GM18520 (cell line): Measurements from ENCODE around the gene EIF4H.
"Not testable (repeated sequence)": the region's sequence is repeated elsewhere in the genome, so short reads cannot be mapped to it uniquely, and the experiment has no call there.

Experiments used
- ATAC-seq: cut with Tn5 transposase; IDR thresholded peaks from one replicate; pipeline ENCODE4 v1.9.1; 2021; ENCODE audit not compliant: unreplicated experiment

Gene EIF4H

GRCh38 chr7:74174606-74175082 is 488 bp downstream of the EIF4H start:
- ATAC-seq = peak; percentile 7

- ATAC-seq = no peak
These were observed 1.2 kb downstream of the EIF4H start for GRCh38 chr7:74175340-74175739.

- ATAC-seq = no peak
These were observed 2.4 kb downstream of the EIF4H start for GRCh38 chr7:74176555-74176954.

DNA sequence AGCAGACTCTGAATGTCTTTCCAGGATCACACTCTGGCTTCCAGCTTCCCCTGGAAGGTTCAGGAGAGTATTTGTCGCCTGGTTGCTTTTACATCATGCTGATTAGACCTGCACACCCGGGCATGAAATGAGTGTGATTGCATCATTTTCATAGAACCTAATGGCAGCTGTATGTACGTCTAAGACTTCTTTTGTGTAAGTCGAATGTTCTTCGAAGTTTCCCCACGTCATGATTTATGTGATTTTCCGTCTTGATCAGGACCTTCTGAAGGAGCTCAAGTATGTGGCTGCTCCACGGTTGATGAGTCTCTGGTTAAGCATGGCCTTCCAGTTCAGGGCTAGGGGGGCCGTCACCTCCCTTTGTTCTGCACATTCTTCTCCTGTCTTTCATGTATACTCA is 4.5 kb downstream of the EIF4H start:
- ATAC-seq = no peak

GRCh38 chr7:74179935-74180604 is 5.9 kb downstream of the EIF4H start:
- no peak for ATAC-seq

DNA sequence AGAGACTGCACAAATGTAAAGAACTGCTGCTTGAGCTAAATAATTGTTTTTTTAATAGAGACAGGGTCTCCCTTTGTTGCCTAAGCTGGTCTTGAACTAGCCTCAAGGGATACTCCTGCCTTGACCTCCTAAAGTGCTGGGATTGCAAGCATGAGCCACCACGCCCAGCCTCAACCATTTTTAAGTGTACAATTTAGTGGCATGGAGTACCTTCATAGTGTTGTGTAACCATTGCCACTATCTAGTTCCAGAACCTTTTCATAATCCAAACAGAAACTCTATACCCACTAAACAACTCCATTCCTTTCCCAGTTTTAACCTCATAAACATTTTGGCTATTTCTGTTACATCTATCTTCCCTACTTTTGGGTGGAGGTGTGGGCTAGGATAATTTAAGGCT is 6.7 kb downstream of the EIF4H start:
- ATAC-seq = no peak

DNA sequence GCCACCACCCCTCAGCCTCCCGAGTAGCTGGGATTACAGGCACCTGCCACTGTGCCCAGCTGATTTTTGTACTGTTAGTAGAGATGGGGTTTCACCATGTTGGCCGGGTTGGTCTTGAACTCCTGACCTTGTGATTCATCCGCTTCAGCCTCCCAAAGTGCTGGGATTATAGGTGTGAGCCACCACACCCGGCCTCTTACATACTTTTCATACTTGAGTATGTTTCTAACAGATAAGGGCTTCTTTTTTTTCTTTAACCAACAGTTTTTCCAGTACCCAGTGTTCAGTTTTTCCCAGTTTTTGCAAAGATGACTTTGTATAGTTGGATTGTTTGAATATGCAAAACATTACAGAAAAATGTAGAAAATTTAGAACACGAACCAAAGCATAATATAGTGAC is 7.7 kb downstream of the EIF4H start:
- ATAC-seq = no peak

- no peak for ATAC-seq
These were observed 8.4 kb downstream of the EIF4H start for GRCh38 chr7:74182453-74183090.

- ATAC-seq = no peak
These were observed 9.0 kb downstream of the EIF4H start for GRCh38 chr7:74183142-74183541.

- ATAC-seq = no peak
These were observed 9.7 kb downstream of the EIF4H start for GRCh38 chr7:74183653-74184450.

DNA sequence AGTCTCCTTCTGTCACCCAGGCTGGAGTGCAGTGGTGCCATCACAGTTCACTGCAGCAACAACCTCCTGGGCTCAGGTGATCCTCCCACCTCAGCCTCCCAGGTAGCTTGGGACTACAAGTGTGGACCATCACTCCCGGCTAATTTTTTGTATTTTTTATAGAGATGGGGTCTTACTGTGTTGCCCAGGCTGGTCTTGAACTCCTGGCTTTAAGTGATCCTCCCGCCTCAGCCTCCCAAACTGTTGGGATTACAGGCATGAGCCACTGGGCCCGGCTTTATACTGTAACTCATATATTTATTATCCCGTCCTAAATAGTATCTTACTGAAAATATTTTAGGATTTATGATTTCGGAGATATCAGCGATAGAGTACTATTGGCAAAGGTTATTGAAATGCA is 10.9 kb downstream of the EIF4H start:
- no peak for ATAC-seq

GRCh38 chr7:74185636-74186035 is 11.5 kb downstream of the EIF4H start:
- ATAC-seq = no peak

DNA sequence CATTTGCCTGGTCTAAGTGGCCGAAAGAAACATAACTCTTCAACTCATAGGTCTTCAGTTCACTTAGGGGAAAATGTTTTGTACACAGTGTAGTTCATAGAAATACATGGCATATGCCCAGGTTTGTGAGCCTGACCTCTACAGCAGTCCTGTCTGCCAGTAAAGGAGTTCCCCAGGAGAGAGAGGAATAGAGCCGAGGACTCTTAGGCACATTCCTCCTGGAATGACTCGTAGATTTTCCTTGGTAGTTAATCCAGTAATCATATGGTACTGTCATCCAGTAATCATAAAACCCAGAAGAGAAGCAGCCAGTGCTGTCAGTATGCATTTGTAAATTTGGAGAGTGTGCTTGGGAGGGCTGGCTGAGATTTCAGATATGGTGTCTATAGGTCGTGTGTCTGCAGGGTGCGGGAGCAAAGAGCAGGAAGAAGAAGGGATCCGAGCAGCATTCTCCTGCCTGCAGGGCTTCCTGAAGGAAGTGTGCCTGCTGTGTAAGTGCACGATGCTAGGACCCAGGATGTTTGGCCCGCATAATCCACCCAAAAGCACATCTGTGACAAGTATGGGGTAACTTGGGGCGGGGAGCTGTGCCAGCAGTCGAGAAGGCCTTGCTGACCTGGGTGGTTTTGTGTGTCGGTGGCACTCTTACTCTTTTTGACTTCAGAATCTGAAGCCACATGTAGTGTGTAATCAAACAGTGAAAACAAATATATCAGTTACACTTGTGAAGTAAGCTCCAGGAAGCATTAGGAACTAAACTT is 13.9 kb downstream of the EIF4H start:
- no peak for ATAC-seq

DNA sequence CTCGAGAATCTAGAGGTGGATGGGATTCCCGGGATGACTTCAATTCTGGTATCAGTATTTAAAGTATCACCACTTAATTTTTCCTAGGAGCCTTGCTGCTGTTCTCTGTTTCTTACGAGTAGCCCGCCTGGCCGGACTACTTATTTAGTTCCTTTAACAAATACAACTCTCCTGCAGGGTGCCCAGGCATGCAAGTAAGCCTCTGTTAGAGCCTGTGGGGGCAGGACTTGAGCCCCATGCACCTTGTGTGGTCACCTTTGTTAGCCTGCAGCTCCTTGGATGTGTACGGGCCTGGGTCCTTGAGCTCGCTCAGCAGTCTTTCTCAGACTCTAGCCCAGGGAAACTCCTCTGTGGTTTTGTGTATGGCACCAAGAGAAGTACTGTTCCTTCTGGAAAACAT is 16.1 kb downstream of the EIF4H start:
- ATAC-seq = no peak

DNA sequence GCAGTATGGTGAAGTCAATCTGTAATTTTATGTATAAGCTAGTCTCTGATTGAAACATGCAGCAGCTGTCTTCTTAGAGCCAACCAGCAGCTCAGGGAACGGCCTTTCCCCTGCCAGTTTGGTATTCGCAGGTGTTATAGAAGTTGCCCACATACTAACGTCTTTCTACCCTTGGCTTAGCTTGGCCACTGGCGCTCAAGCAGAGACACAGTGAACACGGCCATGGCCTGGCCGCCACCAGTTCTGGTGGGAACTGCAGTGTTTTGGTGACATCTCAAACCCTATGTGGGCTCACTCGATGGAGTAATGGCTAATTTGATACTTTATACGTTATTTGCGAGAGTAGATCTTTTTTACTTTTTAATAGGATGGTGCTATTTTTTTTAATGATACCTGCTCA is 17.1 kb downstream of the EIF4H start:
- ATAC-seq = no peak

DNA sequence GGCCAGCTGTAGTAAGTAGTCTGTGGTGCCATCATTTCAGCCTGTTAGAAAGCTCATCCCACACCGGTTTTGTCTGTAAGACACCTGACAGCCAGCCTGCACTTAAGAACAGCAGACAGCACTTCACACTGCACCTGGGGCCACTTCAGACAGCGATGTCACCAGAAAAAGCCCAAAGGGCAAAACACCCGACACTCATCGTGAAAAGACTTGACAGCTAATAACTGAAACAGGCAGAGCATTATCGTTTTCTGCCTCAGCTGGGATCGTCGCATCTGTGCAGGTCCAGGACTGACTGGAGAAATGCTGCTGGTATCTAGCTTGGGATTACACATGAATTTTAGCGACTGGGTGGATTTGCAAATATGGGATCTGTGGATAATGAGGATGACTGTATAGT is 18.9 kb downstream of the EIF4H start:
- ATAC-seq = no peak

- ATAC-seq = no peak
These were observed 19.8 kb downstream of the EIF4H start for GRCh38 chr7:74193913-74194312.

GRCh38 chr7:74194686-74195085 is 20.5 kb downstream of the EIF4H start:
- ATAC-seq = no peak

DNA sequence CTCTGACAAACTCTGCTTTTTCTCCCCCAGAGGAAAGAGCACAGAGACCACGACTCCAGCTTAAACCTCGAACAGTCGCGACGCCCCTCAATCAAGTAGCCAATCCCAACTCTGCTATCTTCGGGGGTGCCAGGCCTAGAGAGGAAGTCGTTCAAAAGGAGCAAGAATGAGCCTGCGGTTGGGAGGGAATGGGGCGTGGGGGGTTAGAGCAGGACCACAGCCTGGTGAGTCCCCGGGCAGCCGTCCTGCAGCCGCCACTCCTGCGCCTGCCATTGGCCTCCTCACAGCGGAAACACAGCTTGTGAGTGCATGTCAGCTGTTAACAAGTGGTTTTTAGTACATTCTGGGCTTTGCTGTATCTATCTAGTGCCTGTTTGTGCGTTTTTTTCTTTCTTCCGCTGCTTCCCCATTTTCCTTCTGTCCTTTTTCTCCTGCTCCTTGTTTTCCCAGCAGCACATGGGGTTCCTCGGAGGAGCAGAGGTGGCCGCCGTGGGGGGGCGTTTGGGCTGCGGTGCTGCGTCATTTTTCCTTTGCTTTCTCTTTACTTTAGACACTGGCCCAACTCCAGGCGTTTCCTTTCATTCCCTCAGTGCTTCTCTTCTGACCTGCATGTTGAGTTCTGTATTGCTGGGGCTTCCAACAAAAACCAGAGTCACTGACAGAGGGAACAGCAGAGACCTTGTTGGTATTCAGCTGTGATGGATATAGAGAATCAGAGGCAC is 21.1 kb downstream of the EIF4H start:
- ATAC-seq = not testable (repeated sequence)

DNA sequence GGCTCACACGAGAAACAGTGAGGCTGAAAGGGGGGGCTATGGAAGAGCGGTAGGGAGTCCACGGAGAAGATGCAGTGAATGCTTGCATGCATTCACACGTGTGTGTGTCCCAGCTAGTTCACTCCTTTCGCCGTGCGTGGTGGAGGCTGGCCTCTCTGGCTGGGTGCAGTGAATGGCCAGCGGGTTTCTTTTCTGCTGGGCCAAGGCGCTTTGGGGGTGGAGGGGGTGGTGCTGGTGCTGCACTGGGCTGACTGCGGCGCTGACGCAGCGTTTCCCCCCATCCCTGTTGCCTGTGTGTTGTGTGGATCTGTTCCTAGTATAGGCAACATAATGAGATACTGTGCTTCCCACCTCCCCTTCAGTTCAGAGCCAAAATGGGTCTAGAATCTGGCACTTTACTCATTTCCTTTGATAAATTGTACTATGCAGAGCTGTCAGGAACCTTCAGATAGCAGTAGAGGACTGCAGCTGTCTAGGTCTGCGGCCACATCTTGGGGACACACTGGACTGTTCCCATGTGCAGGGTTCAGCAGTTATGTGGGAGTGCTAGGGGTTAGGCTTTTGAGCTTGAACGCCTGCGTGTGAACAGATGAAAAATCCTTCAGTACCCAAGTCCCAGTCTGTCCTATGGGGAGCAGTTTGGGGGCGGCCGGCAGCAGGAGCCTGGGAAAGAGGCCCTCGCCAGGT is 22.0 kb downstream of the EIF4H start:
- ATAC-seq = not testable (repeated sequence)
